HepG2 (cell line): ENCODE results near the gene MFGE8. TPM values are rescaled to one million over a fixed set of nuclear protein-coding genes. Genes with fewer than 3 reads are reported as not detected.

Source experiments
- ATAC-seq: fragments of 200-7000 bp; cut with Tn5 transposase; 3 replicates; pipeline ENCODE4 v1.9.1; 2020; ENCODE audit warnings: mild to moderate bottlenecking, moderate library complexity
- BruUV-seq: library from RNA; stranded (reverse); fragments of 400-500 nt; replicated peaks from 2 replicates; lab custom pipeline; 2021; lab: Mats Ljungman, UMichigan
- CTCF ChIA-PET: fragments of 300-600 bp; formaldehyde crosslinking; extraction: SDS; loops from one replicate; lab custom pipeline; 2021; ENCODE audit warnings: low total read pairs, inconsistent platforms, low intra/inter-chr PET ratio; lab: Yijun Ruan, JAX
- POLR2A ChIA-PET: fragments of 350-600 bp; sonication (Branson Sonifier 250); formaldehyde crosslinking; loops from one replicate; lab custom pipeline; 2020; ENCODE audit warnings: antibody characterized with exemption, inconsistent platforms; lab: Yijun Ruan, JAX
- DNase-seq: peaks from one replicate; pipeline ENCODE4 v3.0.0-alpha.2; 2015; ENCODE audit warnings: low spot score
- FAIRE-seq: peaks from 3 replicates; lab custom pipeline; 2011; peaks lifted over from hg19 to GRCh38; lab: Jason Lieb, UNC
- H2AFZ ChIP-seq: one replicate; pipeline ENCODE4 v1.6.1; 2011; ENCODE audit warnings: low read length, inconsistent platforms
- H3K27ac ChIP-seq: fragments of 300-600 bp; 3 replicates; pipeline ENCODE4 v1.8.0; 2011; ENCODE audit warnings: mixed run types, mild to moderate bottlenecking, mixed read lengths, low read length, inconsistent platforms; ENCODE audit not compliant: insufficient read depth; ENCODE audit errors: extremely low read length
- H3K27me3 ChIP-seq, 2 experiments: fragments of 200-600 bp in 1 of 2; 2 replicates in 1 of 2; 3 replicates in 1 of 2; pipeline versions ENCODE4 v1.6.0 to v1.8.0; 2011; ENCODE audit warnings: low read length in 2 of 2, mild to moderate bottlenecking in 2 of 2, moderate library complexity in 2 of 2, inconsistent platforms in 1 of 2; ENCODE audit not compliant: insufficient read depth in 2 of 2, control insufficient read depth in 1 of 2
- H3K36me3 ChIP-seq, 2 experiments: fragments of 200-600 bp in 1 of 2; replicated peaks in 1 of 2; 2 replicates in 1 of 2; 3 replicates in 1 of 2; pipeline versions ENCODE4 v1.5.1 to v1.8.0; 2011; ENCODE audit warnings: low read length in 2 of 2, inconsistent platforms in 1 of 2; ENCODE audit not compliant: insufficient read depth in 2 of 2, control insufficient read depth in 1 of 2
- H3K4me1 ChIP-seq: 2 replicates; pipeline ENCODE4 v1.5.1; 2012; ENCODE audit warnings: low read length, inconsistent platforms; ENCODE audit not compliant: insufficient read depth
- H3K4me2 ChIP-seq: 2 replicates; pipeline ENCODE4 v1.6.0; 2011; ENCODE audit warnings: low read depth, low read length, inconsistent platforms
- H3K4me3 ChIP-seq, 3 experiments: fragments of 200-600 bp in 1 of 3; sonication (generic), shearing (Covaris generic) in 1 of 3; replicated peaks in 1 of 3; 2 replicates each; pipeline ENCODE4 v1.5.1; 2011 to 2016; ENCODE audit warnings: low read length in 3 of 3, inconsistent platforms in 2 of 3, low read depth in 2 of 3, mild to moderate bottlenecking in 2 of 3, control low read depth in 1 of 3, mixed read lengths in 1 of 3; ENCODE audit not compliant: insufficient read depth in 1 of 3
- H3K79me2 ChIP-seq: one replicate; pipeline ENCODE4 v1.6.1; 2011; ENCODE audit warnings: low read length, inconsistent platforms; ENCODE audit not compliant: insufficient read depth
- H3K9ac ChIP-seq: 2 replicates; pipeline ENCODE4 v1.6.0; 2011; ENCODE audit warnings: mild to moderate bottlenecking, low read depth, low read length, inconsistent platforms; ENCODE audit not compliant: insufficient read depth
- H3K9me3 ChIP-seq: 2 replicates; pipeline ENCODE4 v1.5.1; 2012; ENCODE audit warnings: mild to moderate bottlenecking, low read length
- H4K20me1 ChIP-seq: 2 replicates; pipeline ENCODE4 v1.6.0; 2011; ENCODE audit warnings: inconsistent platforms, mild to moderate bottlenecking, low read length, moderate library complexity; ENCODE audit not compliant: insufficient read depth
- EZH2 ChIP-seq: conservative IDR thresholded peaks from 2 replicates; pipeline ENCODE4 v1.6.1; 2012; ENCODE audit warnings: mild to moderate bottlenecking, low read depth, low read length, moderate library complexity
- LCORL ChIP-seq, 2 experiments: fragments of 450-650 bp in 1 of 2; sonication (generic) in 1 of 2; formaldehyde crosslinking in 1 of 2; IDR thresholded peaks; 2 replicates each; pipeline versions ENCODE4 v1.5.0 to v1.6.1; 2017 to 2020; ENCODE audit warnings: antibody characterized with exemption in 1 of 2, missing genetic modification reagents in 1 of 2
- NR2F2 ChIP-seq: IDR thresholded peaks from 2 replicates; pipeline ENCODE4 v1.6.1; 2012; ENCODE audit warnings: low read depth, inconsistent platforms, borderline replicate concordance
- SOX13 ChIP-seq, 3 experiments: fragments of 450-650 bp in 1 of 3; sonication (generic) in 1 of 3; formaldehyde crosslinking in 1 of 3; IDR thresholded peaks in 2 of 3; conservative IDR thresholded peaks in 1 of 3; 2 replicates each; pipeline versions ENCODE4 v1.5.0 to v1.6.1; 2016 to 2020; ENCODE audit warnings: antibody characterized with exemption in 1 of 3, mild to moderate bottlenecking in 1 of 3, missing compliant biosample characterization in 1 of 3, missing genetic modification reagents in 1 of 3, moderate library complexity in 1 of 3
- SOX5 ChIP-seq: IDR thresholded peaks from 2 replicates; pipeline ENCODE4 v1.6.1; 2016; ENCODE audit warnings: borderline replicate concordance
- ZNF101 ChIP-seq: sonication (generic); formaldehyde crosslinking; IDR thresholded peaks from 2 replicates; pipeline ENCODE4 v1.4.0; 2020; ENCODE audit warnings: mild to moderate bottlenecking, low read depth, missing genetic modification reagents, borderline replicate concordance
- ZNF12 ChIP-seq: sonication (generic); formaldehyde crosslinking; IDR thresholded peaks from 2 replicates; pipeline ENCODE4 v1.5.0; 2020; ENCODE audit warnings: missing genetic modification reagents
- ZNF282 ChIP-seq: fragments of 450-650 bp; IDR thresholded peaks from 2 replicates; pipeline ENCODE4 v1.6.1; 2018; ENCODE audit not compliant: partially characterized antibody
- ZNF34 ChIP-seq: sonication (generic); formaldehyde crosslinking; IDR thresholded peaks from 2 replicates; pipeline ENCODE4 v1.4.0; 2020; ENCODE audit warnings: mild to moderate bottlenecking, missing genetic modification reagents, borderline replicate concordance
- ZNF749 ChIP-seq: sonication (generic); formaldehyde crosslinking; IDR thresholded peaks from 2 replicates; pipeline ENCODE4 v1.8.0; 2022; ENCODE audit warnings: mild to moderate bottlenecking, missing genetic modification reagents, moderate library complexity, borderline replicate concordance
- ZNF761 ChIP-seq: sonication (generic); formaldehyde crosslinking; conservative IDR thresholded peaks from 2 replicates; pipeline ENCODE4 v1.4.0; 2020; ENCODE audit warnings: mild to moderate bottlenecking, missing genetic modification reagents
- WGBS: methylation state at CpG from one replicate; pipeline ENCODE4 v1.1.6; 2017; ENCODE audit warnings: low lambda C conversion rate; 5-methylcytosine and 5-hydroxymethylcytosine counted together
- in situ Hi-C: cut with HindIII; loops from 2 replicates; pipeline ENCODE4 v1.10.0; 2017; ENCODE audit warnings: low pct_unique_long_range_greater_than_20kb; ENCODE audit not compliant: extremely low pct_ligation_motif_present
- intact Hi-C: fragments of 100-400 bp; cut with micrococcal nuclease; formaldehyde crosslinking; loops from one replicate; pipeline ENCODE4 v1.10.0; 2022; ENCODE audit not compliant: unreplicated experiment
- polyA plus RNA-seq, 8 experiments: library from polyadenylated mRNA; depleted of rRNA in 3 of 8; stranded (reverse) in 7 of 8; unstranded in 1 of 8; fragments of >200 nt; fragmentation: Illumina TruSeq in 4 of 8; extraction: Trizol in 4 of 8; gene quantifications; 2 replicates each; pipeline versions ENCODE4 v1.2.1 to v1.2.3, GENCODE V29; 2011 to 2016; ENCODE audit warnings: low read depth in 4 of 8, missing spikeins in 1 of 8, mixed read lengths in 1 of 8; ENCODE audit not compliant: insufficient read depth in 1 of 8
- total RNA-seq, 5 experiments: library from RNA; depleted of rRNA; stranded (reverse); fragments of >200 nt; fragmentation: Illumina TruSeq; extraction: Trizol; gene quantifications; 2 replicates each; pipeline ENCODE4 v1.2.3, GENCODE V29; 2016; ENCODE audit warnings: low read depth in 1 of 5
- TF ChIP-seq, protein P1 (sequence below): sonication (generic); formaldehyde crosslinking; IDR thresholded peaks from 2 replicates; pipeline ENCODE4 v1.4.0; 2020; ENCODE audit warnings: mild to moderate bottlenecking, missing genetic modification reagents
- TF ChIP-seq, protein P2 (sequence below): sonication (generic); formaldehyde crosslinking; conservative IDR thresholded peaks from 2 replicates; pipeline ENCODE4 v1.8.0; 2022; ENCODE audit warnings: low read depth, missing genetic modification reagents
- TF ChIP-seq, protein P3 (sequence below): IDR thresholded peaks from 2 replicates; pipeline ENCODE4 v1.6.1; 2018; ENCODE audit warnings: missing genetic modification reagents, mild to moderate bottlenecking, missing compliant biosample characterization
- TF ChIP-seq, protein P4 (sequence below): sonication (generic); formaldehyde crosslinking; IDR thresholded peaks from 2 replicates; pipeline ENCODE4 v1.5.1; 2020; ENCODE audit warnings: mild to moderate bottlenecking, missing genetic modification reagents, moderate library complexity
- TF ChIP-seq, protein P5 (sequence below): IDR thresholded peaks from 2 replicates; pipeline ENCODE4 v1.6.1; 2016; ENCODE audit warnings: mild to moderate bottlenecking

MFGE8 gene
- total and polyA plus RNA-seq, 2 of the 13 experiments (the other 11 are each of a cell fraction or from before 2014, with no cell fraction given): 3.4 to 22.1 TPM

DNA sequence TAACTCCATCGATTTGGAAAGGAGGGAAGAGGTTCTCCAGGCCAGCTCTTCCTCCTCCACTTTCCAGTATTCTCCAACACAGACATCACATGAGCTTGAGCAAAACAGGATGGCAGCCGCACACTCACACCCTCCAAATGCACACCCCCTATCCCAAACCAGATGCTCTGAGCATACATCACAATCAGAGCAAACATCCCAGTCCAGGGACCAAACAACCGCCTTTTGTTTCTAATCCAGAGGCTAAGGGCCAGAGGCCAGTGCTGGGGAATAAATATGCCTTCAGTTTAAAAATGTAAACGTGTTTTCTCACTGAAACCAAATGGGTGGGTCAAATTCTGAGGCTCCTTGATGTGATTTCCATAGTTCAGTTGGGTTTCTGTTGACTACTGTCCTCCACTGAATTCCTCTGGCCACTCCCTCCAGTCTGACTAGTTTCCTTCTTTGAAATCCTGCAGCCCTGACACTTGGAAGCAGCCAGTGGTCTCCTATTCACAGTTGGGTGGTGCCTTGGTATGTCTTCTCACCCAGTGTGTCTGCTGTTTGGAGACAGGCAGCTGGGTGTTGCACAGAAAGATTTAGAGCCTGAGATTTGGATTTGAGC is 19.2 kb upstream of the MFGE8 start (continued):
- TF ChIP-seq LCORL (IDR thresholded peaks at IDR 0.05) (no peak), LCORL (CRISPR knock-in tag; IDR thresholded peaks at IDR 0.05) (0 out of 2 replicates have a peak, but pooled peaks have one; percentile 41), SOX5 (CRISPR knock-in tag) (peak; percentile 45; the same call in 1 of the 2 replicates), NR2F2 (no peak), SOX13 (IDR thresholded peaks at IDR 0.05) (no peak), SOX13 (CRISPR knock-in tag; conservative IDR thresholded peaks at IDR 0.05 in 1 of 2, IDR thresholded peaks at IDR 0.05 in 1 of 2) (peak in 1 of 2 experiments; percentile 58; a peak in 1 of 4 replicates), ZNF761 (CRISPR knock-in tag) (no peak)
- TF ChIP-seq, all 625 proteins: peak for 9

DNA sequence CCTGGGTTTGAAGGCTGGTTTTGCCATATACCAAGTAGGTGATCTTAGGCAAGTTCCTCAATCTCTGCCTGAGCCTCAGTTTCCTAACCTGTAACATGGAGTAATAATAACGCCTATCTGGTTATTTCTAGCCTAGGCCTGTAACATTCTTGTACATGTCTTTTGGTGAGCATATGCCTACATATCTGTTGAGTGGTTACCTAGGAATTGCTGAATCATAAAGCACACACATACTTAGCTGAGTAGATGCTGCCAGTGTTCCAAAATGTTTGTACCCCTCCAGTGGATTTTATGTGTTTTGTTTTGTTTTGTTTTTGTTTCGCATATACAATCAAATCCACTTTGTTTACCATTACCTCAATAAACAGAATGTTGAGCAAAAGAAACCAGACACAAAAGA is 17.4 kb upstream of the MFGE8 start:
- H3K27ac ChIP-seq: no peak overlapping the region
- H3K4me1 ChIP-seq: peaks cover 26% of the 10 kb centered on the region
- H3K9me3 ChIP-seq: no peaks in the 10 kb centered on the region
- in situ Hi-C loops (no loop called here), intact Hi-C loops (no loop called here)
- H3K27me3 ChIP-seq: no peaks in the 10 kb centered on the region
- ATAC-seq (no peak), DNase-seq (no peak), FAIRE-seq (no peak)
- no peak overlapping the region for H3K9ac ChIP-seq
- H4K20me1 ChIP-seq: no peaks in the 10 kb centered on the region
- H3K79me2 ChIP-seq: no peaks in the 10 kb centered on the region
- no peak overlapping the region for H3K4me3 ChIP-seq
- no peak overlapping the region for H2AFZ ChIP-seq
- 12% methylated on average over 2 of the region's 2 CpGs for WGBS
- H3K36me3 ChIP-seq: no peaks in the 10 kb centered on the region
- ChIA-PET POLR2A (no interaction called here), CTCF (no interaction called here)
- BruUV-seq: no TSS peak
- no peak overlapping the region for H3K4me2 ChIP-seq
- no peak for TF ChIP-seq ZNF282
- TF ChIP-seq ZNF101 (CRISPR knock-in tag): no peak
- TF ChIP-seq, protein P1, sequence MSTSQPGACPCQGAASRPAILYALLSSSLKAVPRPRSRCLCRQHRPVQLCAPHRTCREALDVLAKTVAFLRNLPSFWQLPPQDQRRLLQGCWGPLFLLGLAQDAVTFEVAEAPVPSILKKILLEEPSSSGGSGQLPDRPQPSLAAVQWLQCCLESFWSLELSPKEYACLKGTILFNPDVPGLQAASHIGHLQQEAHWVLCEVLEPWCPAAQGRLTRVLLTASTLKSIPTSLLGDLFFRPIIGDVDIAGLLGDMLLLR (CRISPR knock-in tag): no peak
- TF ChIP-seq ZNF34 (CRISPR knock-in tag): no peak
- TF ChIP-seq, protein P2, sequence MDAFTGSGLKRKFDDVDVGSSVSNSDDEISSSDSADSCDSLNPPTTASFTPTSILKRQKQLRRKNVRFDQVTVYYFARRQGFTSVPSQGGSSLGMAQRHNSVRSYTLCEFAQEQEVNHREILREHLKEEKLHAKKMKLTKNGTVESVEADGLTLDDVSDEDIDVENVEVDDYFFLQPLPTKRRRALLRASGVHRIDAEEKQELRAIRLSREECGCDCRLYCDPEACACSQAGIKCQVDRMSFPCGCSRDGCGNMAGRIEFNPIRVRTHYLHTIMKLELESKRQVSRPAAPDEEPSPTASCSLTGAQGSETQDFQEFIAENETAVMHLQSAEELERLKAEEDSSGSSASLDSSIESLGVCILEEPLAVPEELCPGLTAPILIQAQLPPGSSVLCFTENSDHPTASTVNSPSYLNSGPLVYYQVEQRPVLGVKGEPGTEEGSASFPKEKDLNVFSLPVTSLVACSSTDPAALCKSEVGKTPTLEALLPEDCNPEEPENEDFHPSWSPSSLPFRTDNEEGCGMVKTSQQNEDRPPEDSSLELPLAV (CRISPR knock-in tag): no peak
- TF ChIP-seq, protein P3, sequence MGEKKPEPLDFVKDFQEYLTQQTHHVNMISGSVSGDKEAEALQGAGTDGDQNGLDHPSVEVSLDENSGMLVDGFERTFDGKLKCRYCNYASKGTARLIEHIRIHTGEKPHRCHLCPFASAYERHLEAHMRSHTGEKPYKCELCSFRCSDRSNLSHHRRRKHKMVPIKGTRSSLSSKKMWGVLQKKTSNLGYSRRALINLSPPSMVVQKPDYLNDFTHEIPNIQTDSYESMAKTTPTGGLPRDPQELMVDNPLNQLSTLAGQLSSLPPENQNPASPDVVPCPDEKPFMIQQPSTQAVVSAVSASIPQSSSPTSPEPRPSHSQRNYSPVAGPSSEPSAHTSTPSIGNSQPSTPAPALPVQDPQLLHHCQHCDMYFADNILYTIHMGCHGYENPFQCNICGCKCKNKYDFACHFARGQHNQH (CRISPR knock-in tag): no peak
- TF ChIP-seq, protein P4, sequence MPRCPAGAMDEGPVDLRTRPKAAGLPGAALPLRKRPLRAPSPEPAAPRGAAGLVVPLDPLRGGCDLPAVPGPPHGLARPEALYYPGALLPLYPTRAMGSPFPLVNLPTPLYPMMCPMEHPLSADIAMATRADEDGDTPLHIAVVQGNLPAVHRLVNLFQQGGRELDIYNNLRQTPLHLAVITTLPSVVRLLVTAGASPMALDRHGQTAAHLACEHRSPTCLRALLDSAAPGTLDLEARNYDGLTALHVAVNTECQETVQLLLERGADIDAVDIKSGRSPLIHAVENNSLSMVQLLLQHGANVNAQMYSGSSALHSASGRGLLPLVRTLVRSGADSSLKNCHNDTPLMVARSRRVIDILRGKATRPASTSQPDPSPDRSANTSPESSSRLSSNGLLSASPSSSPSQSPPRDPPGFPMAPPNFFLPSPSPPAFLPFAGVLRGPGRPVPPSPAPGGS: no peak
- no peak for TF ChIP-seq ZNF12 (CRISPR knock-in tag)
- TF ChIP-seq, protein P5, sequence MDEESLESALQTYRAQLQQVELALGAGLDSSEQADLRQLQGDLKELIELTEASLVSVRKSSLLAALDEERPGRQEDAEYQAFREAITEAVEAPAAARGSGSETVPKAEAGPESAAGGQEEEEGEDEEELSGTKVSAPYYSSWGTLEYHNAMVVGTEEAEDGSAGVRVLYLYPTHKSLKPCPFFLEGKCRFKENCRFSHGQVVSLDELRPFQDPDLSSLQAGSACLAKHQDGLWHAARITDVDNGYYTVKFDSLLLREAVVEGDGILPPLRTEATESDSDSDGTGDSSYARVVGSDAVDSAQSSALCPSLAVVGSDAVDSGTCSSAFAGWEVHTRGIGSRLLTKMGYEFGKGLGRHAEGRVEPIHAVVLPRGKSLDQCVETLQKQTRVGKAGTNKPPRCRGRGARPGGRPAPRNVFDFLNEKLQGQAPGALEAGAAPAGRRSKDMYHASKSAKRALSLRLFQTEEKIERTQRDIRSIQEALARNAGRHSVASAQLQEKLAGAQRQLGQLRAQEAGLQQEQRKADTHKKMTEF (CRISPR knock-in tag): no peak
- no peak for TF ChIP-seq ZNF749
- no peak for TF ChIP-seq EZH2
